Endodermal cell (in vitro differentiated cells): ENCODE data around the gene CCNJL. TPM values are rescaled to one million over a fixed set of nuclear protein-coding genes. Genes with fewer than 3 reads are reported as not detected.
A peak's percentile ranks its signal among the peaks of the same experiment; 100 is the strongest.

Experiments
- DNase-seq: peaks from one replicate; pipeline ENCODE4 v3.0.0-alpha.2; 2017
- H3K27ac ChIP-seq: 2 replicates; pipeline ENCODE4 v1.5.1; 2013; ENCODE audit warnings: mild to moderate bottlenecking, low read depth, low read length, moderate library complexity
- H3K27me3 ChIP-seq: 2 replicates; pipeline ENCODE4 v1.6.1; 2013; ENCODE audit warnings: mild to moderate bottlenecking, low read length, moderate library complexity; ENCODE audit not compliant: insufficient read depth, control insufficient read depth, poor library complexity, severe bottlenecking
- H3K36me3 ChIP-seq: 2 replicates; pipeline ENCODE4 v1.7.0; 2013; ENCODE audit warnings: mild to moderate bottlenecking, low read length, moderate library complexity; ENCODE audit not compliant: control insufficient read depth, insufficient read depth
- H3K4me1 ChIP-seq: one replicate; pipeline ENCODE4 v1.7.0; 2013; ENCODE audit warnings: low read length; ENCODE audit not compliant: control insufficient read depth, insufficient read depth
- H3K4me3 ChIP-seq: 2 replicates; pipeline ENCODE4 v1.5.1; 2013; ENCODE audit warnings: mild to moderate bottlenecking, low read length, moderate library complexity
- H3K9ac ChIP-seq: 2 replicates; pipeline ENCODE4 v1.6.1; 2013; ENCODE audit warnings: mild to moderate bottlenecking, low read length, moderate library complexity; ENCODE audit not compliant: poor library complexity, severe bottlenecking; ENCODE audit errors: extremely low read depth
- H3K9me3 ChIP-seq: 2 replicates; pipeline ENCODE4 v1.6.1; 2013; ENCODE audit warnings: mild to moderate bottlenecking, low read length, moderate library complexity; ENCODE audit not compliant: control insufficient read depth
- H3K27ac Mint-ChIP-seq: 2 replicates; pipeline ENCODE4 v1.8.0; 2020; ENCODE audit warnings: mixed read lengths
- H3K27me3 Mint-ChIP-seq: 2 replicates; pipeline ENCODE4 v1.8.0; 2021; ENCODE audit warnings: mild to moderate bottlenecking, mixed read lengths; ENCODE audit not compliant: insufficient read depth
- H3K36me3 Mint-ChIP-seq: 2 replicates; pipeline ENCODE4 v1.8.0; 2020; ENCODE audit warnings: low read depth, mixed read lengths
- H3K4me1 Mint-ChIP-seq: 2 replicates; pipeline ENCODE4 v1.8.0; 2020; ENCODE audit warnings: mixed read lengths
- H3K4me3 Mint-ChIP-seq: 2 replicates; pipeline ENCODE4 v1.8.0; 2020; ENCODE audit warnings: mild to moderate bottlenecking, moderate library complexity, mixed read lengths
- H3K9me3 Mint-ChIP-seq: 2 replicates; pipeline ENCODE4 v1.8.0; 2020; ENCODE audit warnings: mild to moderate bottlenecking, mixed read lengths
- WGBS, 2 experiments: methylation state at CpG; one replicate each; pipeline versions ENCODE4 v1.1.5 to v1.1.7; 2013; ENCODE audit warnings: missing lambda C conversion rate in 2 of 2, mixed read lengths in 1 of 2; ENCODE audit not compliant: insufficient coverage in 1 of 2, insufficient read length in 1 of 2; 5-methylcytosine and 5-hydroxymethylcytosine counted together
- total RNA-seq, 2 donors: library from RNA; stranded (reverse); fragmentation: NEBNext Ultra II Directional in 1 of 2; extraction: Animal tissue kit (Norgen Biotek cat#: 25700) in 1 of 2; gene quantifications; 2 replicates in 1 of 2; 3 replicates in 1 of 2; pipeline ENCODE4 v1.2.1, GENCODE V29; 2021
- TF ChIP-seq, protein P1 (sequence below): fragments of 200-600 bp; sonication (generic); conservative IDR thresholded peaks from 2 replicates; pipeline ENCODE4 v1.5.0; 2021; ENCODE audit warnings: antibody characterized with exemption, mild to moderate bottlenecking

Gene CCNJL
- total RNA-seq, 2 donors from 2014 or later: 14.1 to 18.7 TPM

DNA sequence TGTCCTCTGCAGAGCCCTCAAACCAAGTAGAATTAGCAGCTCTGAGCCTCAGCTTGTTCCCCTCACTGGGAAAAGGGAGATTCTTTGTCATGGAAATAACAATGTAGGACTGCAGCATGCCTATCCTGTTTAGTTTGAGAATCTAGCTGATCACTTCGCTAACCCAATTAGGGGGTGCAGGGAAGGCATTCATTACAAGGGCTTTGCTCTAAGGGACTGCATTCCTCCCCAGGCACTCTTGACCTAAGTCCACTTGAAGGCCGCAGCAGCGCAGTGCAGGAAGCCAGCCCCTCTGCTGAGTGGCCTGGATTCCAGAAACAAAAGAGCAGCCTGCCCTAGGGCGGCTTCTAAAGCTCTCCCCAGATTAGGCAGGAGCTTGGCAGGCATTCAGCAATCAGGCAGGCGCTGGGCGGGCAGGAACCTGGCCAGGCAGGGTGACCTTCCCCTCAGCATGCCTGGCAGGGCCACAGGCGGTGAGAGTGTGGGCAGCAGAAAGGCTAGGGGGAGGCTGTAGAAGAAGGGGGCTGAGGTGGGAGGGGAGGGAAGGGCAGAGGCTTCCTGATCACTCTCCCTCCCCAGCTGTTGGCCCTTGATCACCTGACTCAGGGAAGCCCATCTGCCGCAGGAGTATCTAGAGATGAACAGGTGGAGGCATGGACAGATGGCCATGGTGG lies 24.8 kb downstream of the CCNJL start:
- H3K27me3 ChIP-seq: no peaks in the 10 kb centered on the region
- H3K4me3 Mint-ChIP-seq: no peak overlapping the region
- TF ChIP-seq, protein P1, sequence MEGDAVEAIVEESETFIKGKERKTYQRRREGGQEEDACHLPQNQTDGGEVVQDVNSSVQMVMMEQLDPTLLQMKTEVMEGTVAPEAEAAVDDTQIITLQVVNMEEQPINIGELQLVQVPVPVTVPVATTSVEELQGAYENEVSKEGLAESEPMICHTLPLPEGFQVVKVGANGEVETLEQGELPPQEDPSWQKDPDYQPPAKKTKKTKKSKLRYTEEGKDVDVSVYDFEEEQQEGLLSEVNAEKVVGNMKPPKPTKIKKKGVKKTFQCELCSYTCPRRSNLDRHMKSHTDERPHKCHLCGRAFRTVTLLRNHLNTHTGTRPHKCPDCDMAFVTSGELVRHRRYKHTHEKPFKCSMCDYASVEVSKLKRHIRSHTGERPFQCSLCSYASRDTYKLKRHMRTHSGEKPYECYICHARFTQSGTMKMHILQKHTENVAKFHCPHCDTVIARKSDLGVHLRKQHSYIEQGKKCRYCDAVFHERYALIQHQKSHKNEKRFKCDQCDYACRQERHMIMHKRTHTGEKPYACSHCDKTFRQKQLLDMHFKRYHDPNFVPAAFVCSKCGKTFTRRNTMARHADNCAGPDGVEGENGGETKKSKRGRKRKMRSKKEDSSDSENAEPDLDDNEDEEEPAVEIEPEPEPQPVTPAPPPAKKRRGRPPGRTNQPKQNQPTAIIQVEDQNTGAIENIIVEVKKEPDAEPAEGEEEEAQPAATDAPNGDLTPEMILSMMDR: no peak
- peak overlapping the region; percentile 3 for H3K9ac ChIP-seq
- no peaks in the 10 kb centered on the region for H3K4me1 ChIP-seq
- H3K27me3 Mint-ChIP-seq: no peaks in the 10 kb centered on the region
- H3K4me3 ChIP-seq: no peak overlapping the region
- no peaks in the 10 kb centered on the region for H3K9me3 ChIP-seq
- peaks cover 27% of the 10 kb centered on the region for H3K4me1 Mint-ChIP-seq
- DNase-seq: peak; percentile 93
- H3K36me3 ChIP-seq: no peaks in the 10 kb centered on the region
- H3K36me3 Mint-ChIP-seq: peaks cover 12% of the 10 kb centered on the region
- no peaks in the 10 kb centered on the region for H3K9me3 Mint-ChIP-seq
- H3K27ac ChIP-seq: peak overlapping the region; percentile 88
- 10 to 32% methylated on average over 2 to 8 of the region's 8 CpGs for WGBS, 2 experiments
- peak overlapping the region; percentile 92 for H3K27ac Mint-ChIP-seq

DNA sequence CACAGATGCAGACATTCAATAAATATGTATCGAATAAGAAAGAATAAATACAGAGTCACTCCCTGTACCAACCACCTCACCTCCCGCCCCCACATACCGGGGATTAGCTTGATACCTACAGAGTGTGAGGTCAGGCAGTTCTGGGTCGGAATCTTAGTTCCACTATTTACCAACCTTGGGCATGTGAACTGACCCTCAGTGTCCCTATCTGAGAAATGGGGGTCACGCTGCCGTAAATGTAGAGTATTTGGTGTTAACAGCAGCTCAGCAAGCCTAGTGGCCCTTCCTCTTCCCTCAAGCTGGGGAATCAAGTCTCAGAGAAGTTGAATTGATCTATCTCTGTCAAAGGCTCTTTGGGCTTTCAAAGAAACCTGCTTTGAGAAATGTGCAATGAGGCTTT lies 25.4 kb downstream of the CCNJL start:
- peak overlapping the region; percentile 88 for H3K27ac ChIP-seq
- peaks cover 27% of the 10 kb centered on the region for H3K4me1 Mint-ChIP-seq
- no peaks in the 10 kb centered on the region for H3K36me3 ChIP-seq

DNA sequence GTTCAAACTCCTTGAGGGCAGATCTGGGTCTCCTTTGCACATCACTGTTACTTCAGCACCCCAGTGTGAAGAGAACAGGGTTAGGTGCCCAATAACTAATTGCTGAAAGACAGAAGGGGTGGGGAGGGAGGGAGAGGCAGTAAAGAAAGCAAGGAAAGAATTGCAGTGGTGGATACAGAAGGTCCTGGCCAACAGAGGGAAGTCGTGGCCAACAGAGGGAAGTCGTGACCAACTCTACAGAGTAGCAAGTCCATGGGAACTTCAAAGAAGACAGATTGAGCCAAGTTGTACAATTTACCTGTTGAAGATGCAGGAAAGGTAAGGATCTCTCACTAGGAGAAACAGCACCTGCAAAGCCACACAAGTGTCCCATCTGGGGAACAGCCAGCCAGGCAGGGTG lies 27.0 kb downstream of the CCNJL start:
- no peak for DNase-seq
- Histone ChIP-seq H3K27me3 (no peaks in the 10 kb centered on the region), H3K36me3 (no peaks in the 10 kb centered on the region), H3K4me1 (no peaks in the 10 kb centered on the region), H3K4me3 (no peak overlapping the region), H3K9me3 (no peaks in the 10 kb centered on the region), H3K9ac (no peak overlapping the region), H3K27ac (no peak overlapping the region)
- H3K9me3 Mint-ChIP-seq: no peaks in the 10 kb centered on the region
- peaks cover 27% of the 10 kb centered on the region for H3K4me1 Mint-ChIP-seq
- TF ChIP-seq, protein P1: no peak
- no peak overlapping the region for H3K27ac Mint-ChIP-seq
- no peaks in the 10 kb centered on the region for H3K27me3 Mint-ChIP-seq
- WGBS, 2 experiments: 94 to 100% methylated on average over 2 of the region's 2 CpGs
- peaks cover 12% of the 10 kb centered on the region for H3K36me3 Mint-ChIP-seq
- H3K4me3 Mint-ChIP-seq: no peak overlapping the region

More for the DNA sequence above, 25.4 kb downstream of the CCNJL start:
- H3K4me3 Mint-ChIP-seq: no peak overlapping the region
- no peak for DNase-seq
- no peaks in the 10 kb centered on the region for H3K9me3 Mint-ChIP-seq
- WGBS, 2 experiments: 84 to 85% methylated on average over 2 to 6 of the region's 6 CpGs
- no peaks in the 10 kb centered on the region for H3K27me3 ChIP-seq
- H3K4me3 ChIP-seq: no peak overlapping the region
- peak overlapping the region; percentile 3 for H3K9ac ChIP-seq
- H3K27ac Mint-ChIP-seq: peak overlapping the region; percentile 92
- no peaks in the 10 kb centered on the region for H3K27me3 Mint-ChIP-seq
- TF ChIP-seq, protein P1: no peak
- H3K36me3 Mint-ChIP-seq: peaks cover 12% of the 10 kb centered on the region
- H3K4me1 ChIP-seq: no peaks in the 10 kb centered on the region
- no peaks in the 10 kb centered on the region for H3K9me3 ChIP-seq
